ENCODE measurements around the gene SEC14L3.
A peak's percentile ranks its signal among the peaks of the same experiment; 100 is the strongest.

The SEC14L3 gene

DNA sequence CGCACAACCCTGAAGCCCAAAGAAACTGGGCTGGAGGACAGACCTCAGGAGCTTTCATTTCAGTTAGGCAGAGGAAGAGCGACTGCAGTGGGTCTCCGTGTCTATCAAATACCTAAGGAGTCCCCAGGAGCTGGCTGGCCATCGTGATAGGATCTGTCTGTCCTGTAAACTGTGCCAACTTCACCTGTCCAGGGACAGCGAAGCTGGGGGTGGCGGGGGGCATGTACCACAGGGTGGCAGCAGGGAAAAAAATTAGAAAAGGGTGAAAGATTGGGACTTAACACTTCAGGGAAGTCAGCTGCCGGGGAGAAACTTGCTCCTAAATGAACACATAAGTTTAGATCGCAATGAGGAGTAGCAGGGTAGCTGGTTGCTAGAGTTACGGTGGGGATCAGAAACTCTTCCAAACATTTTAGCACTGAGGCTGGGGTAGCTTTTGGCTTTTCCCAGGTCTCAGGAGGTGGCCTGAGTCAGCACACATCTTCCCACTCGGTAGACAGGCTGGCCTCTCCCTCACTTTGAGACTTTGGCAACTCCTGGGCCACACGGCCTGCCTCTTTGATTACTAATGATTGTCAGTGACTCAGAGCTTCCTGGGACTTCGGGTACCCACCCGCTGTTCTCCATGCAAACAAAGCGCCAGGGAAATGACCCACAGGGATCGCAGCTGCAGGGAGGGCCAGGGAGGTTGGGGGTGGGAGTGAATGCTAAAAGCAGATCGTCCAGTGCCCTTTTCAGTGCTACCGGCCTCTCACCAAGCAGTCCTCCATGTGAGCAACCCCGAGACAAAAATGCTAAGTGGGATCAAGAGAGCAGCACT is 49.1 kb downstream of the SEC14L3 start (continued):
- TF ChIP-seq ZIC2 (tag by site-specific recombination; IDR thresholded peaks at IDR 0.05) = peak; percentile 98
- TF ChIP-seq HIC1 (tag by site-specific recombination; IDR thresholded peaks at IDR 0.05) = peak; percentile 45; the same call in 1 of the 2 replicates
- TF ChIP-seq ZNF24 (tag by site-specific recombination; IDR thresholded peaks at IDR 0.05) = peak; percentile 59; the same call in 1 of the 2 replicates
- peak; percentile 35; the same call in 1 of the 2 replicates for TF ChIP-seq OSR2 (tag by site-specific recombination; IDR thresholded peaks at IDR 0.05)
- TF ChIP-seq ZNF629 (tag by site-specific recombination; IDR thresholded peaks at IDR 0.05) = peak; percentile 59
- TF ChIP-seq ZEB2 (tag by site-specific recombination; IDR thresholded peaks at IDR 0.05) = peak; percentile 55; the same call in 1 of the 2 replicates
- TF ChIP-seq PATZ1 (tag by site-specific recombination; IDR thresholded peaks at IDR 0.05) = no peak
- no peak for TF ChIP-seq ZFP3 (tag by site-specific recombination; IDR thresholded peaks at IDR 0.05; ENCODE audit: low read depth)
- peak; percentile 32 for TF ChIP-seq WT1 (tag by site-specific recombination; IDR thresholded peaks at IDR 0.05)
- no peak for TF ChIP-seq ZNF768 (tag by site-specific recombination; IDR thresholded peaks at IDR 0.05)
- TF ChIP-seq ZBTB10 (tag by site-specific recombination; IDR thresholded peaks at IDR 0.05) = no peak
- peak; percentile 86 for TF ChIP-seq ZNF394 (tag by site-specific recombination; IDR thresholded peaks at IDR 0.05; ENCODE audit: borderline replicate concordance)
- TF ChIP-seq SP7 (tag by site-specific recombination; IDR thresholded peaks at IDR 0.05) = peak; percentile 78
- TF ChIP-seq PRDM10 (tag by site-specific recombination; IDR thresholded peaks at IDR 0.05) = peak; percentile 59
- TF ChIP-seq ZNF529 (tag by site-specific recombination; IDR thresholded peaks at IDR 0.05; ENCODE audit: insufficient replicate concordance) = no peak
- TF ChIP-seq ZBTB48 (tag by site-specific recombination; IDR thresholded peaks at IDR 0.05) = no peak
- TF ChIP-seq ZNF747 (tag by site-specific recombination; IDR thresholded peaks at IDR 0.05) = no peak
- peak; percentile 76; the same call in 1 of the 2 replicates for TF ChIP-seq ZNF660 (tag by site-specific recombination; IDR thresholded peaks at IDR 0.05)
- no peak for TF ChIP-seq ZNF174 (tag by site-specific recombination; IDR thresholded peaks at IDR 0.05)
- TF ChIP-seq, protein P1, sequence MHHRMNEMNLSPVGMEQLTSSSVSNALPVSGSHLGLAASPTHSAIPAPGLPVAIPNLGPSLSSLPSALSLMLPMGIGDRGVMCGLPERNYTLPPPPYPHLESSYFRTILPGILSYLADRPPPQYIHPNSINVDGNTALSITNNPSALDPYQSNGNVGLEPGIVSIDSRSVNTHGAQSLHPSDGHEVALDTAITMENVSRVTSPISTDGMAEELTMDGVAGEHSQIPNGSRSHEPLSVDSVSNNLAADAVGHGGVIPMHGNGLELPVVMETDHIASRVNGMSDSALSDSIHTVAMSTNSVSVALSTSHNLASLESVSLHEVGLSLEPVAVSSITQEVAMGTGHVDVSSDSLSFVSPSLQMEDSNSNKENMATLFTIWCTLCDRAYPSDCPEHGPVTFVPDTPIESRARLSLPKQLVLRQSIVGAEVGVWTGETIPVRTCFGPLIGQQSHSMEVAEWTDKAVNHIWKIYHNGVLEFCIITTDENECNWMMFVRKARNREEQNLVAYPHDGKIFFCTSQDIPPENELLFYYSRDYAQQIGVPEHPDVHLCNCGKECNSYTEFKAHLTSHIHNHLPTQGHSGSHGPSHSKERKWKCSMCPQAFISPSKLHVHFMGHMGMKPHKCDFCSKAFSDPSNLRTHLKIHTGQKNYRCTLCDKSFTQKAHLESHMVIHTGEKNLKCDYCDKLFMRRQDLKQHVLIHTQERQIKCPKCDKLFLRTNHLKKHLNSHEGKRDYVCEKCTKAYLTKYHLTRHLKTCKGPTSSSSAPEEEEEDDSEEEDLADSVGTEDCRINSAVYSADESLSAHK (tag by site-specific recombination; IDR thresholded peaks at IDR 0.05) = peak; percentile 45; the same call in 1 of the 2 replicates
- TF ChIP-seq YY1 (tag by site-specific recombination; IDR thresholded peaks at IDR 0.05) = no peak
- TF ChIP-seq ZNF211 (tag by site-specific recombination; IDR thresholded peaks at IDR 0.05; ENCODE audit: low read depth) = no peak
- no peak; the same call in 1 of the 2 replicates for TF ChIP-seq ZNF585B (tag by site-specific recombination; IDR thresholded peaks at IDR 0.05)
- TF ChIP-seq KLF17 (tag by site-specific recombination; IDR thresholded peaks at IDR 0.05) = peak; percentile 84
- TF ChIP-seq FEZF1 (tag by site-specific recombination; IDR thresholded peaks at IDR 0.05) = peak; percentile 45; the same call in 1 of the 2 replicates
